22Rv1 (cell line): ENCODE results near the gene TGFBR2.

Experiments used
- CTCF ChIP-seq: fragments of 450-650 bp; IDR thresholded peaks from 2 replicates; pipeline ENCODE4 v1.5.1; 2017; ENCODE audit warnings: mild to moderate bottlenecking
- ZFX ChIP-seq: fragments of 450-650 bp; IDR thresholded peaks from 2 replicates; pipeline ENCODE4 v1.6.1; 2017; ENCODE audit warnings: antibody characterized with exemption, borderline replicate concordance

GRCh38 chr3:30737743-30738499 lies 131.5 kb downstream of the TGFBR2 start:
- TF ChIP-seq CTCF, result no peak
- TF ChIP-seq ZFX, result no peak
